H54 (cell line): ENCODE data around the gene SH3BGRL3.
"Not testable (repeated sequence)": the region's sequence is repeated elsewhere in the genome, so short reads cannot be mapped to it uniquely, and the experiment has no call there.

Experiments
- DNase-seq: peaks from one replicate; pipeline ENCODE4 v3.0.0; 2011; ENCODE audit warnings: low spot score, mixed read lengths; ENCODE audit not compliant: insufficient read length
- FAIRE-seq: peaks from 3 replicates; lab custom pipeline; 2011; peaks lifted over from hg19 to GRCh38; lab: Jason Lieb, UNC
- POLR2A ChIP-seq: IDR thresholded peaks from 2 replicates; pipeline ENCODE4 v1.6.1; 2011; ENCODE audit warnings: low read depth, mild to moderate bottlenecking, low read length

Gene SH3BGRL3

DNA sequence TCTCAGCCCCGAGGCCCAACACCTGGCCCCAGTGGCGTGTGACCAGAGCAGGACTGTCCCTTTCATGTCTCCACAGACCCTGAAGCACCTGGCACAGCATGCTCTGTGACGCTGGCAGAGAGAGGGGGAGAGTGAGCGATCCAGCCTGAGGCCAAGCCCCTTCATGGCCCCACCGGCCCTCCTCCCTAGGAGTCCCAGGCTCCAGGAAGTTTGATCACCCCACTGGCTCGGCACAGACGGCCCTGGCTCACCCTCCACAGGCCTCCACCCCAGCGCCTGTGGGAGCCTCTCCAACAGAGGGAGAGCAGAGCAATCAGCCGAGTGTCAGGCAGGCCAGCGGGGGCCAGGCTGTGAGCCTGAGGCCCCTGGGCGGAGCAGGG, 11.0 kb downstream of the SH3BGRL3 start:
- no peak for DNase-seq
- FAIRE-seq = no peak
- TF ChIP-seq POLR2A = no peak

DNA sequence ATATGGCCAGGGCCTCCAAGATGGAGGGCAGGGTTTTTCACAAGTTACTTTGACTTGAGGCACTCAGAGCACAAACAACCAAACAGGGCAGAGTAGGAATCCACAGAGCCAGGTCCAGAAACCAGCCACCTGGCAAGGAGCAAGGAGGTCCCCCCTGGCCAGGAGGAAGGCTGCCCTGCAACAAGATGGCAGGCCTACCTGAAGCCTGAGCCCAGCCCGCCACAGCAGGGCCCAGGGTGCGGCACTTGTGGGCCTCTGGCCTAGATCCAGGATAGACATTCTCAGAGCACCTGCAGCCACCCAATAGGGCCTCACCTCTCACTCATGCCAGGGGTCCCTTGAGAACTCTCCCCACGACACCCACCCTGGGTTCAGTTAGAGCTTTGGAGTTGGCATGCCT, 11.5 kb downstream of the SH3BGRL3 start:
- no peak for TF ChIP-seq POLR2A
- FAIRE-seq (no peak), DNase-seq (no peak)

DNA sequence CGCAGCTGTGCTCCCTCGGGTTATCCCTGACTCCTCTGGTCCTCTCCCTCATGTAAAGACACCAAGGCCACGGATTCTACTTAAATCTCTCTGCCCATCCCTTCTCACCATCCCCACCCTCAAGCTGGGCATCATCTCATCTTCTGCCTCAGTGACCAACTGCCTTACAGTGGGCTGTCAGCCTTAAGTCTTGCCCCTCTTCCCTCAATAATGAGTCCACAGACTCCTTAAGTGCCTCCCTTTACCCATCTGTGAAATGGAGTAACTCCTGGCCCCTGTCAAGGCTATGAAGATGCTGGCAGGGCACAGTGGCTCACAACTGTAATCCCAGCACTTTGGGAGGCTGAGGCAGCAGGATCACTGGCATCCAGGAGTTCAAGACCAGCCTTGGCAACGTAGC, 12.1 kb downstream of the SH3BGRL3 start:
- no peak for DNase-seq
- no peak for TF ChIP-seq POLR2A
- no peak for FAIRE-seq

DNA sequence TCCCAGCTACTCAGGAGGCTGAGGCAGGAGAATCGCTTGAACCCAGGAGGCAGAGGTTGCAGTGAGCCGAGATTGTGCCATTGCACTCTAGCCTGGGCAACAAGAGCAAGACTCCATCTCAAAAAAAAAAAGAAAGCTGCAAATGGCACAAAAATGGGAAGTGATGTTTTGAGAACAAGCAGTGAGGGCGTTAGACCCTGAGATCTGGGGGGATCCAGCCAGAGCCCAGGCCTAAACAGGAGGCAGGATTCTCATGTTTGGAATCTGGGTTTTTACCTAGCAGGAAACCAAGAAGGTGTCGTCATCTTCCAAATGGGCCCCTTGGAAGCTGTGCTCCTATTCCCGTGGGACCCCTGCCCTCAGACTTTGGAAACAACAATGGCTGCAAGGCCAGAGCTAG, 12.8 kb downstream of the SH3BGRL3 start:
- DNase-seq, FAIRE-seq: not testable (repeated sequence)

DNA sequence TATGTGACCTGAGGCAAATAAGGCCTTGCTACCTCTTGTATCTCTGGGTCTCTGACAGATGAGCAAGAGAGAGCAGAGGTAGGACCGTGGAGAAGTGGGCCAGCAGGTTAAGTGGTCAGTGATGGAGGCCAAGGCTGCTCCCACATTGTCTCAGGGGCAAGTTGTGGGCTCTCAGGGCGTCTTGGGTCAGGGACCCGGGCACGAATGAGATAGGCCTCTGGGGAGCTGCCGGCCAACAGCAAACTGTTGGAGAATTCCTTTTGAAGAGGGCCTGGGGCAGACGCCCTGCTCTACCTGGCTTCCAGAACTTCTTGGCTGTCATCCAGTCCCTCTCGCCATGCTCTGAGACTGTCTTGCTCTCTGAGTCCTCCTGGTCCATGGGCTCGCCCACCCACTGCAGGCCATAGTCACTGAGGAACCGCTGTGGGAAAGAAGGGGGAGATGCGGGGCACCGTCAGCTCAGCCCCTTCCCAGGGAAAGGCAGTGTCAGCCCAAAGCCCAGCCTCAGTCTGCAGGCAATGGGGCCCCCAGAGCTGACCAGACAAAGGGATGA, 14.1 kb downstream of the SH3BGRL3 start:
- DNase-seq (no peak), FAIRE-seq (no peak)
- no peak for TF ChIP-seq POLR2A

DNA sequence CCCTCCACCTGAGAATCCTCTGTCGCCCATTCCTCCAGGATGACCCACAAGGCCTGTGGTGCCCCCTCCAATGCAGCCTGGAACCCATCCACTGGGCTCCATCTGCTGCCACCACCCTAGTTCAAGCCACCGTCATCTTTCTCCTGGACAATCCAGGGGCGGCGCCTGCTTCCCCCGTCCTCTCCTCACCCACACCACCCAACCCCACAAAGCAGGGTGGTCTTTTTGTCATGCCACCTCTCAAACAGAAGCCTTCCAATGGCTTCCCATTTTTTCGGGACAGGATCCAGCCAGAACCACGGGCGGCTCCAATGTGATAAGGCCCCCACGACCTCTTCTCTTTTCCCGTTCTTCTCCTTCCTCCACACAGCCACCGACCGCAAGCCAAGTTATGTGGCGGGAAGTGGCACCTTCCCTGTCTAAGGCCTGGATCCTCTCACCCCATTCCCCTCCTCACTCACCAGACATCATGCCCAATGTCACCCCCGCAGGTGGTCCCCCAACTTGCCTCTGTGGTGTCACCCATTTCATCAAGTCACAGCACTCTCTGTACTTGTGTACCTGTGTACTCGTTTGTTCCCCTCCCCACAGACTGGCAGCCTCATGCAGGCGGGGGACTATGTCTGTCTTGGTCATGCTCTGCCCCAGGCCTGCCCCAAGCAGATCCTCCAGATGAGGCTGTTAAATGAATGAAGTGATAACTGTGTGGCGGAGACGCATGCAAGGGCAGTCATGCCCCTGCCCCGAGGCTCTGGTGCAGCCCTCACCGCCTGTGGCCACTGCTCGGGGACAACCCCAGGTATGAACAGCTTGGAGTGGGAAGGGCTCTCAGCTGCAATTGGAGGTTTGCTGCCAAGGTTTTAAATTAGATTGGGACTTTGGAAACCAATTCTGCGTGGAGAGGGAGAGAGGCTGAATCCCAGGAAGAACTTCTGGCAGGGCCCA, 15.6 kb downstream of the SH3BGRL3 start:
- FAIRE-seq (no peak), DNase-seq (no peak)
- no peak for TF ChIP-seq POLR2A

DNA sequence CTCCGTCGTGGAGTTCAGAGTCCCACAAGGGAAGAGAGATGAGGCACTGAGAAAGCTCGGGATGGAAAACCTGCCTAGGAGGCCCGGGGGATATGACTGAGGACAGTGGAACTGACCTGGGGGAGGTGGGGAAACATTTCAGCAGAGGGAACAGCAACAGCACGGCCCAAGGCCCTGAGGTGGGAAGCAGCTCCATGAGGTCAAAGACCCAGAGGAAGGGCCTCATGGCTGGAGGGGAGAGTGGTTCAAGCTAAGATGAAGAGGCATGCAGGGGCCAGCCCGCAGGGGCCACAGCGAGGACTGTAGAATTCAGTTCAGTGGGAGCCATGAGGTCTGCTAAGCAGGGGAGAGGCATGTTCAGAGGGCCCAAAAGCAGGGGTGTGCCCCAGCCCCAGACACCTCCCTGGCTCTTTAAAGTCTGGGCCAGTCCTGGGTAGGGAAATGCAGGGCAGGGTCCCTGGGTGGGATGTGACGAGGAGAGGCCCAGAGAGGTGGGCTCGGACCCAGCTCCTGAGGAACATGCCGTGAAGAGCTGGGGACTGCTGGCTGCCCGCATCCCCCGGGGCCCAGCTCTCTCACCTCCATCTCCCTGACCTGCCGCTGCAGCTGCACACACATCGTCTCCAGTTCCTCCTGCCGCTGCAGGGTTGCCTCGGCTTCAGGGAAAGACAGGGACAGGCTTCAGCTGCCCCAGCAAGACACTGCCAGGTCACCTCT, 16.6 kb downstream of the SH3BGRL3 start:
- no peak for DNase-seq
- TF ChIP-seq POLR2A = no peak
- no peak for FAIRE-seq

DNA sequence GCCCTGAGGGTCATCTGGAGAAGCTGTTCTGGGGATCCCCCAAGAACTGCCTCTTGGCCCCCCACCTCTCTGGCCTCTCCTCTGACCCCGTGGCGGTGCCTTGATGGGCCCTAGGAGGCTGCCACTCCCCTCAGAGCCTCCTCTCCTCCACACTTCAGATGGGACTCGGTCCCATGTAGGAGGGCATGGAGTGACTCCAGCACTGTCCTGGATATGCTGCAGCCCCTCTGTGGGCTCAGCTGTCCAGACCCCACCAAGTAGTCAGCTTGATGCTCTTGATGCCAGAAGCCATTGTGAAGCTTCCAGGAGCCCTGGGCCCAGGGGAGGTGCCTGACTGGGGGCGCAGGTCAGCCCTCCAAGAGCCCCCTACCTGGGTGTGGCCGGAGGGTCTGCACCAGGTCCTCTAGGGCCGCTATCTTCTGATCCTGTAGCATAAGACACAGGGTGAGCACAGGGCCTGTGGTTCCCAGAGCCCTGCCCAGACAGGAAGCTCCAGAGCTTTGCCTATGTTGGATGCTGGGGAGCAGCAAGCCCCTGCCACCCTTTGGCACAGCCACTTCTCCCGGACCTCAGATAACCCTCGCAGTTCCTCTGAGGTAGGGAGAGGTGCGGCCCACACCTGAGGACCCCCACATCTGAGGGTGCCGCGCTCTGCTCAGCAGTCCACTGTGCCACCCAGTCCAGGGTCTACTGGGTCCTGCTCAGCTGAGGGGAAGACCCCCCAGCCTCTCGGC, 17.3 kb downstream of the SH3BGRL3 start:
- TF ChIP-seq POLR2A = no peak
- no peak for FAIRE-seq
- DNase-seq = no peak

DNA sequence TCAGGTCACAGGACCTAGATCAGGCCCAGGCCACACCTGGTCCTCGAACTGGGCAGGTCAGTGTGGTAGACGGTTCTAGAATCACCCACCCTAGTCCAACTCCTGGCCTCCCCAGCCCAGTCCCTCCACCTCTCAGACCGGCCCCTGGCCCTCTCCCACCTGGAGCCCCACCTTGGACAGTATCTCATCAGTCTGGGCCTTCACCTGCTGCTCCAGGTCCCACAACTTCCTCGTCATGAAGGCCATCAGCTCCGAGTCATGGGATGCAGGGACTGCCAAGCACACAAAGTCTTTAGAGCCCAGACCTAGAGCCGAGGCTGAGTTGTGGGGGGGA, 17.9 kb downstream of the SH3BGRL3 start:
- TF ChIP-seq POLR2A = no peak
- DNase-seq (no peak), FAIRE-seq (no peak)

DNA sequence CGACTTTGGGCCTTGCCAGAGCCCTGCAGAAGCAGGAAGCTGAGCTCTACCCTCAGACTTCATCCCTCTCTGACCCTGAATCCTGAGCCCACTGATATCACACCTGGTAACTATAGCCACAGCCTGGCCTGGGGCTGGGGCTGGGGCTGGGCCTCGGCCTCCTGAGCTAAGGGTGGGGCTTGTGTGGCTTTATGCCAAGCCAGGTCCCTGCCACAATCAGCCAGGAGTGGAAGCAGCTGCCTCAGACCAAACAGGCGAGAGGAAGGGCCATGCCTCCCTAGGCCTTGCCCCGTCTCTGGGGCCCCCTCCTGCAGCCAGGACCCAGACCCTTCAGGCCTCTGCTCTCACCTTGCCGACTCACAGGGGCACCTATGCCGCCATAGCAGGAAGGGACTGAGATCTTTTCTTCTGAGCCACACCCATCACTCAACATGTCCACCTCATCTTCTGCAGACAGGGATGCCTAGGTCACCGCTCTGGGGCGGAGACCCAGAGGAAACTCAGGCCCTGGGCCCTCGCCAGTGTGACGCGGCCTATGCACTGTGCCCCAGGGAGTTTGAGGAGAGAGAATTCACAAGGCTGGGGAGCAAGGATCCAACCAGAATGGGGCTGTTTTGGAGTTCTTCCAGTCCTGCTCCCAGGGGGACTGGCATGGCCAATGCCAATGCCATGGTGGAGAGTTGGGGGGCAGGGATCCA, 20.8 kb downstream of the SH3BGRL3 start:
- DNase-seq (no peak), FAIRE-seq (no peak)
- no peak for TF ChIP-seq POLR2A

DNA sequence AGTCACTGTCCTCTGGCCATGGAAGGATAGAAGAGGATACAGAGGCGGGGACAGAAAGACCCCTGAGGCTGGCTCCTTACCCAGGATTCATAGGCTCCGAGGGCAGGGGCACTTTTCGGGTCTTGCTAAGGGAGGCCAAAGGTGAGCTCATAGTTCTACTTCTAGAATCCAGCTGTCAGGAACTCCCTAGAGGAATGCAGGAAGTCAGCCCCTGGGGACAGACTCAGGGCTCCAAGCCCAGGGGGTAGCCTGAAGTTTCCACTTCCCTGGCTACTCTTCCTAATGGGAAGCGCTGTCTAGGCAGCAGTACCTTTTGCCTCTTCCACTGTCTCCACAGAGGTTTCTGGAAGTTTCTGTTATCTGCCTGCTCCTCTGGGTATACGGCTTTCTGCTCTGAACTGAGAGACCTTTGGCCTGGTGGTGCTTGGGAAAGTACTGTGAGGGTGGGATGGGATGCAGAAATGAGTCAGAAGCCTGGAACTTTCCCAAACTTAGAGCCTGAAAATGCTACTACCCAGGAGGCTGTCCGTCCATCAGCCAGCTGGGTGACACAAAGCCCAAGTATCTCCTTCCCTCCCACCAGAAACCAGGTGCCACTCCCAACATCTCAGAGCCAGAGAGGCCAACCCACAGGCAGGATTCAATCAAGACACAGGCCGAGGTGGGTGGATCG, 23.0 kb downstream of the SH3BGRL3 start:
- TF ChIP-seq POLR2A = no peak
- DNase-seq = peak; percentile 72
- peak; percentile 73 for FAIRE-seq

DNA sequence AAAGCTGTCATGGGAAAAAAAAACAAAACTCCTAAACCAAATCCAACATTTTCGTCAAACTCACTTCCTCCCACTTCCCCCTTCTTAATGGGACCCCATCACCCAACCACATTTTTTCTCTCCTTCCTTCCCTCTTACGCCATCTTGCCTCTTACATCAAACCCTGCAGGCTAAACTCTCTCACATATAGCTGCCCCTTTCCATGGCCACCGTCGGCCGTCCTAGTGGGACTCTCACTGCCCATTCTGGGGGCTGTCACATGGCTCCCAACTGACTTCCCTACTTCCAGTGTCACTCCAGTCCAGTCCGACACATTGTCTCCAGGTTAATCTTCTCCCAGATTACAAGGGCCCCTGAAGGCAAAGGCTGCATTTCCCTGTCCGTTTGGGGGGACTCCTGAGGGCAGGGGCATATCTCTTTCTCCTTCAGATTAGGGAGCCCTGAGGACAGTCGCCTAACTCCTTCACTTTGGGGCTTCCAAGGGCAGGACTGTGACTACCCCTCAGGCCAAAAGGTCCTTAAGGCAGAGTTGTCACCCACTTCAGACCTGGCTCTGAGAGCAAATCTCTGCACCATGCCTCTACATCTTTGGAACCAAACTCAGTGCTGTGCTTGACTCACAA, 25.9 kb downstream of the SH3BGRL3 start:
- DNase-seq (no peak), FAIRE-seq (no peak)
- no peak for TF ChIP-seq POLR2A
